ENCODE data around the gene TLR10.

GRCh38 chr4:38832206-38832605 is 49.4 kb upstream of the TLR10 start:
- TF ChIP-seq TAF1 (IDR thresholded peaks at IDR 0.05; ENCODE audit: low read depth): no peak
- no peak for TF ChIP-seq CEBPB (IDR thresholded peaks at IDR 0.05)
- TF ChIP-seq MAX (IDR thresholded peaks at IDR 0.05): no peak
- TF ChIP-seq ZBTB7A (IDR thresholded peaks at IDR 0.05; ENCODE audit: low read depth): no peak
- TF ChIP-seq RAD21 (IDR thresholded peaks at IDR 0.05; ENCODE audit: low read depth): no peak
- TF ChIP-seq TEAD4 (IDR thresholded peaks at IDR 0.05): no peak
- TF ChIP-seq, protein P1, sequence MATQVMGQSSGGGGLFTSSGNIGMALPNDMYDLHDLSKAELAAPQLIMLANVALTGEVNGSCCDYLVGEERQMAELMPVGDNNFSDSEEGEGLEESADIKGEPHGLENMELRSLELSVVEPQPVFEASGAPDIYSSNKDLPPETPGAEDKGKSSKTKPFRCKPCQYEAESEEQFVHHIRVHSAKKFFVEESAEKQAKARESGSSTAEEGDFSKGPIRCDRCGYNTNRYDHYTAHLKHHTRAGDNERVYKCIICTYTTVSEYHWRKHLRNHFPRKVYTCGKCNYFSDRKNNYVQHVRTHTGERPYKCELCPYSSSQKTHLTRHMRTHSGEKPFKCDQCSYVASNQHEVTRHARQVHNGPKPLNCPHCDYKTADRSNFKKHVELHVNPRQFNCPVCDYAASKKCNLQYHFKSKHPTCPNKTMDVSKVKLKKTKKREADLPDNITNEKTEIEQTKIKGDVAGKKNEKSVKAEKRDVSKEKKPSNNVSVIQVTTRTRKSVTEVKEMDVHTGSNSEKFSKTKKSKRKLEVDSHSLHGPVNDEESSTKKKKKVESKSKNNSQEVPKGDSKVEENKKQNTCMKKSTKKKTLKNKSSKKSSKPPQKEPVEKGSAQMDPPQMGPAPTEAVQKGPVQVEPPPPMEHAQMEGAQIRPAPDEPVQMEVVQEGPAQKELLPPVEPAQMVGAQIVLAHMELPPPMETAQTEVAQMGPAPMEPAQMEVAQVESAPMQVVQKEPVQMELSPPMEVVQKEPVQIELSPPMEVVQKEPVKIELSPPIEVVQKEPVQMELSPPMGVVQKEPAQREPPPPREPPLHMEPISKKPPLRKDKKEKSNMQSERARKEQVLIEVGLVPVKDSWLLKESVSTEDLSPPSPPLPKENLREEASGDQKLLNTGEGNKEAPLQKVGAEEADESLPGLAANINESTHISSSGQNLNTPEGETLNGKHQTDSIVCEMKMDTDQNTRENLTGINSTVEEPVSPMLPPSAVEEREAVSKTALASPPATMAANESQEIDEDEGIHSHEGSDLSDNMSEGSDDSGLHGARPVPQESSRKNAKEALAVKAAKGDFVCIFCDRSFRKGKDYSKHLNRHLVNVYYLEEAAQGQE (IDR thresholded peaks at IDR 0.05; ENCODE audit: low read depth): no peak
- TF ChIP-seq EP300 (IDR thresholded peaks at IDR 0.05; ENCODE audit: borderline replicate concordance): no peak

Measured in Ishikawa (cell line).